SU-DHL-6 (cell line): ENCODE data around the gene CRAT.

ENCODE experiments used
- H2AFZ ChIP-seq: fragments of 200-600 bp; sonication (generic); 2 replicates; pipeline ENCODE4 v1.6.1; 2014; ENCODE audit warnings: low read depth, mild to moderate bottlenecking, moderate library complexity, mixed read lengths, antibody characterized with exemption, low read length; ENCODE audit not compliant: severe bottlenecking
- H3F3A ChIP-seq: fragments of 200-600 bp; shearing (Covaris generic); 2 replicates; pipeline ENCODE4 v1.6.0; 2016; ENCODE audit warnings: antibody characterized with exemption, mild to moderate bottlenecking; ENCODE audit not compliant: insufficient read depth
- H3K27ac ChIP-seq: fragments of 200-600 bp; sonication (generic); 2 replicates; pipeline ENCODE4 v1.5.1; 2016; ENCODE audit warnings: low read depth, mild to moderate bottlenecking, low read length, moderate library complexity, mixed read lengths
- H3K27me3 ChIP-seq: fragments of 200-600 bp; sonication (generic), shearing (Covaris generic); 2 replicates; pipeline ENCODE4 v1.6.0; 2014; ENCODE audit warnings: mild to moderate bottlenecking, low read length
- H3K36me3 ChIP-seq: fragments of 200-600 bp; sonication (generic); 2 replicates; pipeline ENCODE4 v1.6.1; 2014; ENCODE audit warnings: mild to moderate bottlenecking, low read length, mixed read lengths
- H3K4me2 ChIP-seq: fragments of 300-600, 200-600 bp; shearing (Covaris generic), sonication (generic); 2 replicates; pipeline ENCODE4 v1.6.0; 2014; ENCODE audit warnings: low read length, low read depth, mild to moderate bottlenecking; ENCODE audit not compliant: poor library complexity, severe bottlenecking
- H3K4me3 ChIP-seq: fragments of 200-600 bp; sonication (generic); 2 replicates; pipeline ENCODE4 v1.5.1; 2014; ENCODE audit warnings: antibody characterized with exemption, low read length, mild to moderate bottlenecking, mixed read lengths; ENCODE audit not compliant: insufficient read depth, poor library complexity, severe bottlenecking
- H3K79me2 ChIP-seq: fragments of 200-600 bp; sonication (generic); 2 replicates; pipeline ENCODE4 v1.6.1; 2014; ENCODE audit warnings: mild to moderate bottlenecking, low read length, moderate library complexity; ENCODE audit not compliant: insufficient read depth
- H3K9ac ChIP-seq: fragments of 200-600 bp; sonication (generic); 2 replicates; pipeline ENCODE4 v1.7.0; 2014; ENCODE audit warnings: mild to moderate bottlenecking, low read length
- H3K9me2 ChIP-seq: fragments of 200-600 bp; sonication (generic); replicated peaks from 2 replicates; pipeline ENCODE4 v1.6.1; 2014; ENCODE audit warnings: low read length; ENCODE audit not compliant: insufficient read depth
- H3K9me3 ChIP-seq: fragments of 200-600 bp; sonication (generic); 2 replicates; pipeline ENCODE4 v1.6.1; 2014; ENCODE audit warnings: low read length, mixed read lengths; ENCODE audit not compliant: insufficient read depth
- H4K20me1 ChIP-seq: fragments of 200-600 bp; sonication (generic); 2 replicates; pipeline ENCODE4 v1.6.1; 2014; ENCODE audit warnings: low read depth, mild to moderate bottlenecking, antibody characterized with exemption, low read length, moderate library complexity, mixed read lengths
- CTCF ChIP-seq: fragments of 200-600 bp; sonication (generic); IDR thresholded peaks from one replicate; pipeline ENCODE4 v1.5.1; 2017; ENCODE audit warnings: antibody characterized with exemption, mild to moderate bottlenecking, low read length, moderate library complexity; ENCODE audit not compliant: insufficient read depth, poor library complexity, severe bottlenecking
- EZH2phosphoT487 ChIP-seq: fragments of 200-600 bp; sonication (generic), shearing (Covaris generic); conservative IDR thresholded peaks from 2 replicates; pipeline ENCODE4 v1.6.1; 2018; ENCODE audit warnings: mild to moderate bottlenecking, antibody characterized with exemption, low read length, moderate library complexity, mixed read lengths

The CRAT gene

GRCh38 chr9:129089246-129089645 is 21.3 kb downstream of the CRAT start:
- no peaks in the 10 kb centered on the region for H3K79me2 ChIP-seq
- no peaks in the 10 kb centered on the region for H3F3A ChIP-seq
- no peak overlapping the region for H3K4me3 ChIP-seq
- no peaks in the 10 kb centered on the region for H3K27me3 ChIP-seq
- no peak overlapping the region for H3K4me2 ChIP-seq
- H3K36me3 ChIP-seq = no peaks in the 10 kb centered on the region
- H2AFZ ChIP-seq = no peak overlapping the region
- no peaks in the 10 kb centered on the region for H4K20me1 ChIP-seq
- H3K9me2 ChIP-seq = no peaks in the 10 kb centered on the region
- no peak overlapping the region for H3K27ac ChIP-seq
- H3K9ac ChIP-seq = no peak overlapping the region
- no peaks in the 10 kb centered on the region for H3K9me3 ChIP-seq
- TF ChIP-seq CTCF (no peak), EZH2phosphoT487 (no peak)

- H3K27me3 ChIP-seq = no peaks in the 10 kb centered on the region
- no peaks in the 10 kb centered on the region for H3F3A ChIP-seq
- H4K20me1 ChIP-seq = no peaks in the 10 kb centered on the region
- H3K9ac ChIP-seq = no peak overlapping the region
- no peaks in the 10 kb centered on the region for H3K9me2 ChIP-seq
- no peak overlapping the region for H3K4me2 ChIP-seq
- no peaks in the 10 kb centered on the region for H3K9me3 ChIP-seq
- H3K79me2 ChIP-seq = peaks cover 26% of the 10 kb centered on the region
- no peak overlapping the region for H2AFZ ChIP-seq
- H3K4me3 ChIP-seq = no peak overlapping the region
- H3K36me3 ChIP-seq = no peaks in the 10 kb centered on the region
- H3K27ac ChIP-seq = no peak overlapping the region
- no peak for TF ChIP-seq CTCF
- no peak for TF ChIP-seq EZH2phosphoT487
Measured at GRCh38 chr9:129084087-129084486, 26.5 kb downstream of the CRAT start.

GRCh38 chr9:129081388-129081904 is 29.1 kb downstream of the CRAT start:
- H3K4me3 ChIP-seq = peak overlapping the region; percentile 81
- H3K27ac ChIP-seq = no peak overlapping the region; the same call in 1 of the 2 replicates
- peak overlapping the region; percentile 78 for H2AFZ ChIP-seq
- H3K79me2 ChIP-seq = peaks cover 26% of the 10 kb centered on the region
- H3K36me3 ChIP-seq = no peaks in the 10 kb centered on the region
- no peaks in the 10 kb centered on the region for H3K27me3 ChIP-seq
- H3K9me3 ChIP-seq = no peaks in the 10 kb centered on the region
- H3K9ac ChIP-seq = peak overlapping the region; percentile 82
- H4K20me1 ChIP-seq = no peaks in the 10 kb centered on the region
- TF ChIP-seq EZH2phosphoT487 (no peak), CTCF (no peak)
- no peaks in the 10 kb centered on the region for H3F3A ChIP-seq
- peak overlapping the region; percentile 88 for H3K4me2 ChIP-seq
- no peaks in the 10 kb centered on the region for H3K9me2 ChIP-seq
